K562 (cell line): ENCODE measurements around the gene ODC1. TPM values are rescaled to one million over a fixed set of nuclear protein-coding genes. Genes with fewer than 3 reads are reported as not detected.

ENCODE experiments used
- ATAC-seq: fragments of 200-7000 bp; cut with Tn5 transposase; 3 replicates; pipeline ENCODE4 v1.9.1; 2020; ENCODE audit warnings: moderate library complexity
- BruUV-seq: library from RNA; stranded (reverse); fragments of 400-500 nt; replicated peaks from 2 replicates; lab custom pipeline; 2021; lab: Mats Ljungman, UMichigan
- CTCF ChIA-PET: fragments of 300-600 bp; formaldehyde crosslinking; extraction: SDS; loops from one replicate; lab custom pipeline; 2021; ENCODE audit warnings: low intra/inter-chr PET ratio; lab: Yijun Ruan, JAX
- POLR2A ChIA-PET: fragments of 300-600, 350-650 bp; sonication (Branson Sonifier 250); formaldehyde crosslinking; extraction: SDS; loops from one replicate; lab custom pipeline; 2021; ENCODE audit warnings: antibody characterized with exemption, inconsistent platforms; lab: Yijun Ruan, JAX
- DNase-seq, 4 experiments: peaks; one replicate each; pipeline versions ENCODE4 v3.0.0 to v3.0.0-alpha.2; 2011 to 2018; ENCODE audit warnings: low spot score in 3 of 4, mixed read lengths in 3 of 4; ENCODE audit errors: extremely low read depth in 1 of 4
- FAIRE-seq: peaks from 2 replicates; lab custom pipeline; 2011; peaks lifted over from hg19 to GRCh38; lab: Jason Lieb, UNC
- H2AFZ ChIP-seq: 2 replicates; pipeline ENCODE4 v1.6.0; 2011; ENCODE audit warnings: low read depth, low read length, control low read depth, inconsistent platforms
- H3K27ac ChIP-seq: fragments of 200-600 bp; 3 replicates; pipeline ENCODE4 v1.8.0; 2011; ENCODE audit warnings: low read depth, mild to moderate bottlenecking, control low read depth, inconsistent platforms, low read length, moderate library complexity, mixed read lengths; ENCODE audit errors: extremely low read depth
- H3K27me3 ChIP-seq, 2 experiments: fragments of 300-600 bp in 1 of 2; 2 replicates in 1 of 2; 3 replicates in 1 of 2; pipeline versions ENCODE4 v1.6.0 to v1.8.0; 2011; ENCODE audit warnings: inconsistent platforms in 2 of 2, low read length in 2 of 2, mild to moderate bottlenecking in 1 of 2, mixed read lengths in 1 of 2, moderate library complexity in 1 of 2; ENCODE audit not compliant: control insufficient read depth in 2 of 2, insufficient read depth in 2 of 2
- H3K36me3 ChIP-seq: fragments of 300-600 bp; 3 replicates; pipeline ENCODE4 v1.8.0; 2011; ENCODE audit warnings: mild to moderate bottlenecking, low read length, inconsistent platforms; ENCODE audit not compliant: control insufficient read depth, insufficient read depth
- H3K4me1 ChIP-seq, 2 experiments: fragments of 200-600 bp in 1 of 2; replicated peaks in 1 of 2; 2 replicates in 1 of 2; 3 replicates in 1 of 2; pipeline versions ENCODE4 v1.5.1 to v1.8.0; 2011; ENCODE audit warnings: inconsistent platforms in 2 of 2, low read length in 2 of 2, mild to moderate bottlenecking in 1 of 2, mixed read lengths in 1 of 2, moderate library complexity in 1 of 2; ENCODE audit not compliant: control insufficient read depth in 2 of 2, insufficient read depth in 2 of 2
- H3K4me2 ChIP-seq: 2 replicates; pipeline ENCODE4 v1.6.1; 2011; ENCODE audit warnings: low read length, control low read depth, inconsistent platforms, mixed read lengths; ENCODE audit not compliant: insufficient read depth
- H3K4me3 ChIP-seq: fragments of 200-600 bp; sonication (generic), shearing (Covaris generic); 2 replicates; pipeline ENCODE4 v1.5.1; 2016; ENCODE audit warnings: control low read depth, inconsistent platforms
- H3K79me2 ChIP-seq: fragments of 200-600 bp; 3 replicates; pipeline ENCODE4 v1.8.0; 2011; ENCODE audit warnings: low read length, inconsistent platforms; ENCODE audit not compliant: control insufficient read depth, insufficient read depth
- H3K9ac ChIP-seq, 2 experiments: 2 replicates each; pipeline versions ENCODE4 v1.6.0 to v1.6.1; 2011; ENCODE audit warnings: low read depth in 2 of 2, low read length in 2 of 2, control low read depth in 1 of 2, inconsistent platforms in 1 of 2, mild to moderate bottlenecking in 1 of 2, mixed read lengths in 1 of 2; ENCODE audit not compliant: insufficient read depth in 1 of 2
- H3K9me1 ChIP-seq: one replicate; pipeline ENCODE4 v1.6.0; 2011; ENCODE audit warnings: inconsistent platforms, mild to moderate bottlenecking, low read length, moderate library complexity; ENCODE audit not compliant: control insufficient read depth, insufficient read depth
- H3K9me3 ChIP-seq: replicated peaks from 2 replicates; pipeline ENCODE4 v1.5.1; 2011; ENCODE audit warnings: low read depth, low read length, inconsistent platforms; ENCODE audit not compliant: control insufficient read depth, insufficient read depth
- H4K20me1 ChIP-seq: replicated peaks from 2 replicates; pipeline ENCODE4 v1.6.1; 2011; ENCODE audit warnings: low read length, inconsistent platforms, mixed read lengths; ENCODE audit not compliant: control insufficient read depth, insufficient read depth
- CHCHD3 ChIP-seq: fragments of 250-450 bp; sonication (Bioruptor Pico); IDR thresholded peaks from 2 replicates; pipeline ENCODE4 v2.1.2; 2022; ENCODE audit warnings: mild to moderate bottlenecking
- HOXB6 ChIP-seq: fragments of 250-450 bp; sonication (Bioruptor Pico); IDR thresholded peaks from 2 replicates; pipeline ENCODE4 v1.5.1; 2022; ENCODE audit warnings: mild to moderate bottlenecking, borderline replicate concordance
- LARP7 ChIP-seq: fragments of 450-650 bp; IDR thresholded peaks from 2 replicates; pipeline ENCODE4 v1.6.1; 2016
- RBBP5 ChIP-seq: fragments of 200-600 bp; sonication (generic); IDR thresholded peaks from 2 replicates; pipeline ENCODE4 v1.6.1; 2012; ENCODE audit warnings: borderline replicate concordance, mild to moderate bottlenecking, low read length, control low read depth, inconsistent platforms; ENCODE audit not compliant: insufficient read depth, poor library complexity, severe bottlenecking
- RFX5 ChIP-seq: IDR thresholded peaks from 2 replicates; pipeline ENCODE4 v1.6.1; 2011; ENCODE audit warnings: low read depth, mild to moderate bottlenecking, improper control_type of control experiment, low read length
- ZNF41 ChIP-seq: fragments of 250-450 bp; sonication (Bioruptor Pico); conservative IDR thresholded peaks from 2 replicates; pipeline ENCODE4 v1.4.0; 2020; ENCODE audit warnings: mild to moderate bottlenecking
- WGBS: fragments of 100-300 bp; shearing (Covaris generic); methylation state at CpG from one replicate; pipeline ENCODE4 v1.1.6; 2016; ENCODE audit warnings: low coverage, mixed read lengths; ENCODE audit not compliant: insufficient coverage; ENCODE audit errors: missing lambda C conversion rate; 5-methylcytosine and 5-hydroxymethylcytosine counted together
- in situ Hi-C: fragments of 300-500 bp; cut with MboI; formaldehyde crosslinking; loops from 4 replicates; pipeline ENCODE4 v1.15.0; 2018; ENCODE audit warnings: inconsistent platforms, mixed read lengths
- intact Hi-C: fragments of 100-400 bp; cut with micrococcal nuclease; formaldehyde crosslinking; loops from 2 replicates; pipeline ENCODE4 v1.14.2; 2022
- polyA plus RNA-seq, 8 experiments: library from polyadenylated mRNA; depleted of rRNA in 4 of 8; stranded (reverse) in 5 of 8; unstranded in 3 of 8; fragments of >200 nt; fragmentation: Nextera tagmentation in 2 of 8; fragmentation: Illumina TruSeq in 1 of 8; extraction: Ambion mirVana in 2 of 8; extraction: Trizol in 1 of 8; gene quantifications; 2 replicates each; pipeline versions ENCODE4 v1.2.1 to v1.2.3, GENCODE V29; 2011 to 2014; ENCODE audit warnings: inconsistent platforms in 1 of 8, missing spikeins in 1 of 8
- total RNA-seq, 7 experiments: library from RNA; depleted of rRNA in 6 of 7; stranded (reverse); fragments of >200 nt in 6 of 7; fragmentation: Illumina TruSeq in 2 of 7; extraction: Trizol in 2 of 7; gene quantifications; 2 replicates each; pipeline versions ENCODE4 v1.2.1 to v1.2.3, GENCODE V29; 2011 to 2021; ENCODE audit warnings: low replicate concordance in 1 of 7

ODC1 gene
- total and polyA plus RNA-seq, 9 of the 15 experiments (the other 6 are each of a cell fraction or from before 2014, with no cell fraction given) = 142 to 563 (median 457) TPM

DNA sequence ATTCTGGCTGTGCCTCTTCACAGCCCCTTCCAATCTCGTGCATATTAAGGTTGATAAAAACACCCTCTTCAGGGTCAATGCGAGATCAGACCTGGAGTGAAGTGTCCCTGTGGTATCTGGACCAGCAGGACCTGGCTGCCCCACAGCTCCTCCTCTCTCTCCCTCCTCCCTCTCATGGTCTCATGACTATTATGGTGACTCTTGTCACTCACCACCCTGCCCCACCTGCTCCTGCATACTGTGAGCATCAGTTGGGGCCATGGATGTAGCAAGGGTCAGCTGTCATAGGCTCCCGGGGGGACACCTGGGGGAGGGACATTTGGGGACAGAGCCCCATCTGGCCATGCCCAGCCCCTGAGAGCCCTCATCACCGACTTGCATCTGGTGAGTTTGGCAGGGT lies 50.2 kb downstream of the ODC1 start:
- CTCF ChIA-PET = no interaction called here
- no peak for DNase-seq
- TF ChIP-seq ZNF41 (CRISPR knock-in tag) = no peak
- TF ChIP-seq HOXB6 (CRISPR knock-in tag) = no peak
- no peak for TF ChIP-seq LARP7
- no peak for TF ChIP-seq CHCHD3 (CRISPR knock-in tag)
- no peak for TF ChIP-seq RBBP5
- TF ChIP-seq RFX5 = no peak
- no peak overlapping the region for H3K4me2 ChIP-seq
- H3K27me3 ChIP-seq = no peaks in the 10 kb centered on the region
- H3K4me1 ChIP-seq = peaks cover 12 to 26% of the 10 kb centered on the region in 2 experiments
- H3K36me3 ChIP-seq = peaks cover 21% of the 10 kb centered on the region; the same call in 2 of the 3 replicates
- no peak for FAIRE-seq
- 0 out of 2 replicates have a peak, but pooled peaks cover 1% of the 10 kb centered on the region for H3K9me3 ChIP-seq
- intact Hi-C loops = no loop called here
- H3K9me1 ChIP-seq = peaks cover 8% of the 10 kb centered on the region
- peaks cover 11% of the 10 kb centered on the region for H4K20me1 ChIP-seq
- WGBS = 69% methylated on average over 4 of the region's 4 CpGs
- H2AFZ ChIP-seq = no peak overlapping the region
- BruUV-seq = no TSS peak
- no peak overlapping the region for H3K9ac ChIP-seq
- in situ Hi-C loops = no loop called here
- ATAC-seq = no peak
- peaks cover 27% of the 10 kb centered on the region for H3K79me2 ChIP-seq
- POLR2A ChIA-PET = interaction anchor here (0.7 kb wide), 1 partner anchor 1012 kb away, joined by 3 read pairs; no protein-coding TSS in a partner anchor
- H3K27ac ChIP-seq = no peak overlapping the region; the same call in 2 of the 3 replicates
- H3K4me3 ChIP-seq = no peak overlapping the region
